ENCODE measurements around the gene MYLK4. TPM values are rescaled to one million over a fixed set of nuclear protein-coding genes. Genes with fewer than 3 reads are reported as not detected.

MYLK4 gene
- total and polyA plus RNA-seq, 2 of the 13 experiments (the other 11 are each of a cell fraction or from before 2014, with no cell fraction given): 0.26 to 0.29 TPM

DNA sequence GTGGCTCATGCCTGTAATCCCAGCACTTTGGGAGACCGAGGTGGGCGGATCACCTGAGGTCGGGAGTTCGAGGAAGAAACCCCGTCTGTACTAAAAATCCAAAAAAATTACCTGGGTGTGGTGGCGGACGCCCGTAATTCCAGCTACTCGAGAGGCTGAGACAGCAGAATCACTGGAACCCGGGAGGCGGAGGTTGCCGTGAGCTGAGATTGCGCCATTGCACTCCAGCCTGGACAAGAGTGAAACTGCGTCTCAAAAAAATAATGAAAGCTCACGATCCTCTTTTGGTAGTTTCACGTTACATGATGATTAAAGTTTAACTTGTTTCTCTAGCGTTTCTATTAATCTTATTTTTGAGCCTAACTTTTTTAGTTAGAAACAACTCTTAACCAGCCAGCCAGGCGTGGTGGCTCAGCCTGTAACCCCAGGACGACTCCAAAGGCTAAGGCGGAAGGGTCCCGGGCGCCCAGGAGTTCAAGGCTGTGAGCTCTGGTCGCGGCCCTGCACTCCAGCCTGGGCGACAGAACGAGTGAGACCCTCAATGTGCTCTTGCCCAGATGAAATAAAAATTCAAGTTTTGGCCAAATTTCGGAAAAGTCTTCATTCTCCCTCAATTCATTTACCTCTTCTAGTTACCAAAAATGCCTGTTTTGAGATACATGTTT is 13.3 kb upstream of the MYLK4 start (continued):
- TF ChIP-seq HNF4A (CRISPR knock-in tag; IDR thresholded peaks at IDR 0.05): peak; percentile 55; the same call in 1 of the 2 replicates
- TF ChIP-seq SMAD9 (CRISPR knock-in tag; IDR thresholded peaks at IDR 0.05): no peak
- TF ChIP-seq, protein P1, sequence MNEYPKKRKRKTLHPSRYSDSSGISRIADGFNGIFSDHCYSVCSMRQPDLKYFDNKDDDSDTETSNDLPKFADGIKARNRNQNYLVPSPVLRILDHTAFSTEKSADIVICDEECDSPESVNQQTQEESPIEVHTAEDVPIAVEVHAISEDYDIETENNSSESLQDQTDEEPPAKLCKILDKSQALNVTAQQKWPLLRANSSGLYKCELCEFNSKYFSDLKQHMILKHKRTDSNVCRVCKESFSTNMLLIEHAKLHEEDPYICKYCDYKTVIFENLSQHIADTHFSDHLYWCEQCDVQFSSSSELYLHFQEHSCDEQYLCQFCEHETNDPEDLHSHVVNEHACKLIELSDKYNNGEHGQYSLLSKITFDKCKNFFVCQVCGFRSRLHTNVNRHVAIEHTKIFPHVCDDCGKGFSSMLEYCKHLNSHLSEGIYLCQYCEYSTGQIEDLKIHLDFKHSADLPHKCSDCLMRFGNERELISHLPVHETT (CRISPR knock-in tag; conservative IDR thresholded peaks at IDR 0.05): no peak
- TF ChIP-seq, protein P2, sequence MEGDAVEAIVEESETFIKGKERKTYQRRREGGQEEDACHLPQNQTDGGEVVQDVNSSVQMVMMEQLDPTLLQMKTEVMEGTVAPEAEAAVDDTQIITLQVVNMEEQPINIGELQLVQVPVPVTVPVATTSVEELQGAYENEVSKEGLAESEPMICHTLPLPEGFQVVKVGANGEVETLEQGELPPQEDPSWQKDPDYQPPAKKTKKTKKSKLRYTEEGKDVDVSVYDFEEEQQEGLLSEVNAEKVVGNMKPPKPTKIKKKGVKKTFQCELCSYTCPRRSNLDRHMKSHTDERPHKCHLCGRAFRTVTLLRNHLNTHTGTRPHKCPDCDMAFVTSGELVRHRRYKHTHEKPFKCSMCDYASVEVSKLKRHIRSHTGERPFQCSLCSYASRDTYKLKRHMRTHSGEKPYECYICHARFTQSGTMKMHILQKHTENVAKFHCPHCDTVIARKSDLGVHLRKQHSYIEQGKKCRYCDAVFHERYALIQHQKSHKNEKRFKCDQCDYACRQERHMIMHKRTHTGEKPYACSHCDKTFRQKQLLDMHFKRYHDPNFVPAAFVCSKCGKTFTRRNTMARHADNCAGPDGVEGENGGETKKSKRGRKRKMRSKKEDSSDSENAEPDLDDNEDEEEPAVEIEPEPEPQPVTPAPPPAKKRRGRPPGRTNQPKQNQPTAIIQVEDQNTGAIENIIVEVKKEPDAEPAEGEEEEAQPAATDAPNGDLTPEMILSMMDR (CRISPR knock-in tag; IDR thresholded peaks at IDR 0.05): 0 out of 2 replicates have a peak, but pooled peaks have one; percentile 8
- TF ChIP-seq SALL1 (CRISPR knock-in tag; IDR thresholded peaks at IDR 0.05): peak; percentile 15; the same call in 1 of the 2 replicates
- 0 out of 2 replicates have a peak, but pooled peaks have one; percentile 30 for TF ChIP-seq ZNF703 (CRISPR knock-in tag; IDR thresholded peaks at IDR 0.05; ENCODE audit: borderline replicate concordance)
- TF ChIP-seq ZNF350 (CRISPR knock-in tag; IDR thresholded peaks at IDR 0.05; ENCODE audit: borderline replicate concordance, low read depth): no peak
- TF ChIP-seq KDM3A (CRISPR knock-in tag; IDR thresholded peaks at IDR 0.05; ENCODE audit: low read depth): no peak
- no peak for TF ChIP-seq PTBP1 (IDR thresholded peaks at IDR 0.05; ENCODE audit: low read depth, low read length, poor library complexity, severe bottlenecking)
- TF ChIP-seq TMF1 (CRISPR knock-in tag; IDR thresholded peaks at IDR 0.05; ENCODE audit: low read depth): no peak
- TF ChIP-seq ZNF446 (CRISPR knock-in tag; IDR thresholded peaks at IDR 0.05): no peak
- peak; percentile 49; the same call in 1 of the 2 replicates for TF ChIP-seq ZNF136 (CRISPR knock-in tag; IDR thresholded peaks at IDR 0.05; ENCODE audit: low read depth)
- TF ChIP-seq, protein P3, sequence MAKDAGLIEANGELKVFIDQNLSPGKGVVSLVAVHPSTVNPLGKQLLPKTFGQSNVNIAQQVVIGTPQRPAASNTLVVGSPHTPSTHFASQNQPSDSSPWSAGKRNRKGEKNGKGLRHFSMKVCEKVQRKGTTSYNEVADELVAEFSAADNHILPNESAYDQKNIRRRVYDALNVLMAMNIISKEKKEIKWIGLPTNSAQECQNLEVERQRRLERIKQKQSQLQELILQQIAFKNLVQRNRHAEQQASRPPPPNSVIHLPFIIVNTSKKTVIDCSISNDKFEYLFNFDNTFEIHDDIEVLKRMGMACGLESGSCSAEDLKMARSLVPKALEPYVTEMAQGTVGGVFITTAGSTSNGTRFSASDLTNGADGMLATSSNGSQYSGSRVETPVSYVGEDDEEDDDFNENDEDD (CRISPR knock-in tag; IDR thresholded peaks at IDR 0.05; ENCODE audit: borderline replicate concordance): no peak
- TF ChIP-seq MEIS2 (CRISPR knock-in tag; IDR thresholded peaks at IDR 0.05): no peak; the same call in none of the 2 replicates
- TF ChIP-seq SNAI1 (CRISPR knock-in tag; IDR thresholded peaks at IDR 0.05; ENCODE audit: borderline replicate concordance): 0 out of 2 replicates have a peak, but pooled peaks have one; percentile 31
- TF ChIP-seq SMAD1 (CRISPR knock-in tag; IDR thresholded peaks at IDR 0.05; ENCODE audit: borderline replicate concordance, low read depth): no peak

Measured in HepG2 (cell line).